Activated CD8-positive, alpha-beta T cell treated with anti-CD3 and anti-CD28 coated beads for 36 hours (primary cell): Measurements from ENCODE around the gene RSRC2. TPM values are rescaled to one million over a fixed set of nuclear protein-coding genes. Genes with fewer than 3 reads are reported as not detected.

ENCODE experiments used
- ATAC-seq: fragments of 200-7000 bp; cut with Tn5 transposase; one replicate; pipeline ENCODE4 v1.10.0; 2021; ENCODE audit warnings: mild to moderate bottlenecking, moderate library complexity
- CTCF ChIA-PET: fragments of 350-600 bp; sonication (Branson Sonifier 250); formaldehyde crosslinking; loops from one replicate; lab custom pipeline; 2021; ENCODE audit warnings: antibody characterized with exemption; lab: Charles Lee
- POLR2A ChIA-PET: fragments of 350-600 bp; sonication (Branson Sonifier 250); formaldehyde crosslinking; loops from one replicate; lab custom pipeline; 2021; ENCODE audit warnings: antibody characterized with exemption; lab: Charles Lee
- DNase-seq: peaks from one replicate; pipeline ENCODE4 v3.0.0-alpha.2; 2020
- H3K27ac Mint-ChIP-seq: one replicate; pipeline ENCODE4 v1.8.0; 2021; ENCODE audit warnings: mild to moderate bottlenecking, mixed read lengths
- H3K27me3 Mint-ChIP-seq: one replicate; pipeline ENCODE4 v1.8.0; 2021; ENCODE audit warnings: mixed read lengths
- H3K36me3 Mint-ChIP-seq: one replicate; pipeline ENCODE4 v1.8.0; 2021; ENCODE audit warnings: low read depth, mixed read lengths
- H3K4me1 Mint-ChIP-seq: one replicate; pipeline ENCODE4 v1.8.0; 2021; ENCODE audit warnings: low read depth, mixed read lengths
- H3K4me3 Mint-ChIP-seq: one replicate; pipeline ENCODE4 v1.8.0; 2021; ENCODE audit warnings: mild to moderate bottlenecking, moderate library complexity, mixed read lengths
- H3K9me3 Mint-ChIP-seq: one replicate; pipeline ENCODE4 v1.8.0; 2021; ENCODE audit warnings: mixed read lengths
- CTCF ChIP-seq: fragments of 200-600 bp; IDR thresholded peaks from one replicate; pipeline ENCODE4 v1.8.0; 2022; ENCODE audit warnings: antibody characterized with exemption, mild to moderate bottlenecking
- intact Hi-C: fragments of 100-400 bp; cut with micrococcal nuclease; formaldehyde crosslinking; loops from one replicate; pipeline ENCODE4 v1.10.0; 2022
- total RNA-seq, 2 experiments: library from RNA; stranded (reverse); gene quantifications; one replicate each; pipeline ENCODE4 v1.2.3, GENCODE V29; 2021

Gene RSRC2
- total RNA-seq, 2 experiments from 2014 or later: 108 to 116 TPM

GRCh38 chr12:122563361-122563760 is 36.6 kb upstream of the RSRC2 start:
- CTCF ChIA-PET: no interaction called here
- Mint-ChIP-seq H3K27ac (no peak overlapping the region), H3K27me3 (no peaks in the 10 kb centered on the region), H3K4me1 (peaks cover 3% of the 10 kb centered on the region), H3K36me3 (peaks cover 32% of the 10 kb centered on the region), H3K4me3 (no peak overlapping the region), H3K9me3 (no peaks in the 10 kb centered on the region)
- ATAC-seq (no peak), DNase-seq (no peak)
- POLR2A ChIA-PET: interaction anchor here (0.8 kb wide), 1 partner anchor 582 kb away, joined by 3 read pairs; no protein-coding TSS in a partner anchor
- intact Hi-C loops: no loop called here
- TF ChIP-seq CTCF: no peak

DNA sequence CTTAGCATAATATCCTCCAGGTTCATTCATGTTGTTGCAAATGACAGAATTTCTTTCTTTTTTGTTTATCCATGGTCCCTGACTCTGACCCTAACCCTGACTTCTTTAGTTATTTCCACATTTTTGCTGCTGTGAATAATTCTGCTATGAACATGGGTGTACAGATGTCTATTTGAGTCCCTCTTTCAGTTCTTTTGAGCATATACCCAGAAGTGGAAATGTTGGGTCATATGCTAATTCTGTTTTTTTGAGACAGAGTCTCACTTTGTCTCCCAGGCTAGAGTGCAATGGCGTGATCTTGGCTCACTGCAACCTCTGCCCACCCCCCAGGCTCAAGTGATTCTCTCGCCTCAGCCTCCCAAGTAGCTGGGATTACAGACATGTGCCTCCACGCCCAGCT is 33.4 kb upstream of the RSRC2 start:
- H3K4me3 Mint-ChIP-seq: no peak overlapping the region
- ATAC-seq (no peak), DNase-seq (no peak)
- H3K9me3 Mint-ChIP-seq: no peaks in the 10 kb centered on the region
- H3K27ac Mint-ChIP-seq: no peak overlapping the region
- ChIA-PET CTCF (no interaction called here), POLR2A (no interaction called here)
- intact Hi-C loops: no loop called here
- no peak for TF ChIP-seq CTCF
- peaks cover 41% of the 10 kb centered on the region for H3K36me3 Mint-ChIP-seq
- peaks cover 3% of the 10 kb centered on the region for H3K4me1 Mint-ChIP-seq
- no peaks in the 10 kb centered on the region for H3K27me3 Mint-ChIP-seq

GRCh38 chr12:122558745-122559641 is 32.3 kb upstream of the RSRC2 start:
- no peak for ATAC-seq
- Mint-ChIP-seq H3K27ac (no peak overlapping the region), H3K4me1 (peaks cover 3% of the 10 kb centered on the region), H3K36me3 (peaks cover 48% of the 10 kb centered on the region), H3K4me3 (no peak overlapping the region), H3K27me3 (no peaks in the 10 kb centered on the region), H3K9me3 (no peaks in the 10 kb centered on the region)
- DNase-seq: no peak
- intact Hi-C loops: no loop called here
- POLR2A ChIA-PET: no interaction called here
- CTCF ChIA-PET: no interaction called here
- TF ChIP-seq CTCF: no peak

DNA sequence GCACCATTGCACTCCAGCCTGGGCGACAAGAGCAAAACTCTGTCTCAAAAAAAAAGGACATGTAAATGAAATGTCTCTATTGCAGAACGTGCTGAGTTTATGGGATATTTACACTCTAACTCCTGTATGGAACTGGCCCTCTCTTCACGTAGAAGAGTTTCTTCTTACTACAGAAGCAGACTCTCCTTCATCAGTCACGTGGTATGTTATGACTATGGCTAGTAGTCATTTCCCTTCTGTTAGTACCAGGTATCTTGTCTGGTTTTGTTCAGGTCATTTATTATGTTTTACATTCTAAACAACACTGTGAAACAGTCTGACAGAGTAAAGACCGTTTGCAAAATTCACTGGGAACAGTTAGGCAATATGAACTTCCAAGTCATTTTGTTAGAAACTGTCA is 20.6 kb upstream of the RSRC2 start:
- ChIA-PET CTCF (interaction anchor here (0.6 to 2.0 kb wide), 2 partner anchors 10 to 12 kb away, joined by 3 to 6 read pairs; no protein-coding TSS in a partner anchor), POLR2A (interaction anchor here (1.6 kb wide), 1 partner anchor 46 kb away, joined by 4 read pairs; no protein-coding TSS in a partner anchor)
- Mint-ChIP-seq H3K27ac (no peak overlapping the region), H3K4me1 (no peaks in the 10 kb centered on the region), H3K36me3 (peaks cover 42% of the 10 kb centered on the region), H3K9me3 (no peaks in the 10 kb centered on the region), H3K4me3 (no peak overlapping the region), H3K27me3 (no peaks in the 10 kb centered on the region)
- no peak for ATAC-seq
- no peak for DNase-seq
- intact Hi-C loops: no loop called here
- TF ChIP-seq CTCF: no peak

DNA sequence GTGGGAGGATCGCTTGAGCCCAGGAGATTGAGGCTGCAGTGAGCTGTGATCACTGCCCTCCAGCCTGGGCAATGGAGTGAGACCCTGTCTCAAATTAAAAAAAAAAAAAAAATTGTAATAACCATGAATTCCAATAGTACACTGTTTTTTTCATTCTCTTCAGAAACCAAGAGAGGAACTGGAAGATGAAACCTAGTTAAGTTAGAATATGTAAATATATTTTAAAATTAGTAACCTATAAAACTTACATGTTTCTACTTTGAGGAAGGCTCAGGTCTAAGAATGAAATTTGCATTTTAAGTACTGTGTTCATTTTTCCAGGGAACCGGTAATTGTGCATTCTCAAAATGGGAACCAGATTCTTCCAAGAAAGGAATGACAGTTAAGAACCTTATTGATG is 19.1 kb upstream of the RSRC2 start:
- DNase-seq (no peak), ATAC-seq (no peak)
- no peak overlapping the region for H3K4me3 Mint-ChIP-seq
- CTCF ChIA-PET: interaction anchor here (2.0 kb wide), 1 partner anchor 9 kb away, joined by 6 read pairs; no protein-coding TSS in a partner anchor
- intact Hi-C loops: no loop called here
- TF ChIP-seq CTCF: no peak
- no peaks in the 10 kb centered on the region for H3K27me3 Mint-ChIP-seq
- H3K4me1 Mint-ChIP-seq: no peaks in the 10 kb centered on the region
- no peak overlapping the region for H3K27ac Mint-ChIP-seq
- POLR2A ChIA-PET: no interaction called here
- no peaks in the 10 kb centered on the region for H3K9me3 Mint-ChIP-seq
- H3K36me3 Mint-ChIP-seq: peaks cover 38% of the 10 kb centered on the region
